Measurements from ENCODE around the gene PALM2AKAP2. TPM values are rescaled to one million over a fixed set of nuclear protein-coding genes. Genes with fewer than 3 reads are reported as not detected.

PALM2AKAP2 gene
- total RNA-seq = 10.1 and 19.3 TPM in 2 replicates

DNA sequence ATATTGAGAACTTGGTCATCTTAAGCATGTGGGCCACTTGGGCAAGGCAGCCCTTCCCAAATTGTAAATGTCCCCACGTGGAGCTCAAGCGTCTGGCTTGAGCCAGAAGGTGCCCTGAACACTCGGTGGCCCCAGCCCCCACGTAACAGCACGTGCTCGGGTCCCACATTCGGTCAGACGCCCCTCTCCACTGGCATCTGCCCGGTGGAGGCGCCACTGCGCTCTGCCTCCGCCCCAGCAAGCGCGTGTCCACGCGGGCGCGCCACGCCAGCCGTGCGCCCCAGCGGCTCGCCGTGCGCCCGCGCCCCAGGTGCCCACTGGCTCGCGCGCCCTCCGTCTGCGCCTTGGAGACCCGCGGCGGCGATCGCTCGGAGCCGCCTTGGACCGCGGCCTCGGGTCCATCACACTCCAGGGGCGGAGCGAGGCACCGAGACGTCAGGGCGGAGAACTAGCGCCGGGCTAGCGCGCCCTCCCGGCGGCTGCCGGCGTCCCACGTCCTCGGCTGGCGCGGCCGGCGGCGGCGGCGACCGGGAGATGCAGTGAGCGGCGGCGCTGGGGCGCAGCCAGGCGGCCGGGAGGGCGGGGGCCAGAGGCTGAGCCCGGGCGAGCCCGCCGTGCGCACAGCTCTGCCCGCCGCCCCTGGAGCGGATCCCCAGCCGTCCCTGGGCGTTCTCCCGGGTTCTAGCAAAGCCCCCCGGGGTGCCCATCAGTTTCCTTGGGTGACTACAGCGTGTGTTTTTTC is at the start of gene PALM2AKAP2:
Gene PALM2AKAP2 (plus strand): TSS at position 488 of the 742 bp plus-strand sequence. CDS start 291 bp downstream, outside the sequence.
- no peak for DNase-seq (ENCODE audit: low read depth)
- Histone ChIP-seq H3K4me3 (ENCODE audit: low read depth, low read length) (peak within 1 kb of the TSS; percentile 77), H3K27me3 (ENCODE audit: control insufficient read depth, insufficient read depth, low read length) (no peaks in the 10 kb centered on the region), H3K36me3 (ENCODE audit: control insufficient read depth, insufficient read depth, low read length) (no peaks in the 10 kb centered on the region)
- TF ChIP-seq, protein P1, sequence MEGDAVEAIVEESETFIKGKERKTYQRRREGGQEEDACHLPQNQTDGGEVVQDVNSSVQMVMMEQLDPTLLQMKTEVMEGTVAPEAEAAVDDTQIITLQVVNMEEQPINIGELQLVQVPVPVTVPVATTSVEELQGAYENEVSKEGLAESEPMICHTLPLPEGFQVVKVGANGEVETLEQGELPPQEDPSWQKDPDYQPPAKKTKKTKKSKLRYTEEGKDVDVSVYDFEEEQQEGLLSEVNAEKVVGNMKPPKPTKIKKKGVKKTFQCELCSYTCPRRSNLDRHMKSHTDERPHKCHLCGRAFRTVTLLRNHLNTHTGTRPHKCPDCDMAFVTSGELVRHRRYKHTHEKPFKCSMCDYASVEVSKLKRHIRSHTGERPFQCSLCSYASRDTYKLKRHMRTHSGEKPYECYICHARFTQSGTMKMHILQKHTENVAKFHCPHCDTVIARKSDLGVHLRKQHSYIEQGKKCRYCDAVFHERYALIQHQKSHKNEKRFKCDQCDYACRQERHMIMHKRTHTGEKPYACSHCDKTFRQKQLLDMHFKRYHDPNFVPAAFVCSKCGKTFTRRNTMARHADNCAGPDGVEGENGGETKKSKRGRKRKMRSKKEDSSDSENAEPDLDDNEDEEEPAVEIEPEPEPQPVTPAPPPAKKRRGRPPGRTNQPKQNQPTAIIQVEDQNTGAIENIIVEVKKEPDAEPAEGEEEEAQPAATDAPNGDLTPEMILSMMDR (IDR thresholded peaks at IDR 0.05; ENCODE audit: insufficient read depth, low read length, poor library complexity, severe bottlenecking) = peak; percentile 37

- no peaks in the 10 kb centered on the region for H3K36me3 ChIP-seq (ENCODE audit: control insufficient read depth, insufficient read depth, low read length)
- TF ChIP-seq, protein P1 (IDR thresholded peaks at IDR 0.05; ENCODE audit: insufficient read depth, low read length, poor library complexity, severe bottlenecking) = no peak
- DNase-seq (ENCODE audit: low read depth) = no peak
- no peak overlapping the region for H3K4me3 ChIP-seq (ENCODE audit: low read depth, low read length)
- H3K27me3 ChIP-seq (ENCODE audit: control insufficient read depth, insufficient read depth, low read length) = no peaks in the 10 kb centered on the region
Measured at GRCh38 chr9:109730228-109730627, 49.8 kb upstream of the PALM2AKAP2 start.

- TF ChIP-seq, protein P1 (IDR thresholded peaks at IDR 0.05; ENCODE audit: insufficient read depth, low read length, poor library complexity, severe bottlenecking) = no peak
- H3K27me3 ChIP-seq (ENCODE audit: control insufficient read depth, insufficient read depth, low read length) = no peaks in the 10 kb centered on the region
- no peak overlapping the region for H3K4me3 ChIP-seq (ENCODE audit: low read depth, low read length)
- peak; percentile 19 for DNase-seq (ENCODE audit: low read depth)
- H3K36me3 ChIP-seq (ENCODE audit: control insufficient read depth, insufficient read depth, low read length) = no peaks in the 10 kb centered on the region
Measured at GRCh38 chr9:109733690-109734089, 46.3 kb upstream of the PALM2AKAP2 start.

DNA sequence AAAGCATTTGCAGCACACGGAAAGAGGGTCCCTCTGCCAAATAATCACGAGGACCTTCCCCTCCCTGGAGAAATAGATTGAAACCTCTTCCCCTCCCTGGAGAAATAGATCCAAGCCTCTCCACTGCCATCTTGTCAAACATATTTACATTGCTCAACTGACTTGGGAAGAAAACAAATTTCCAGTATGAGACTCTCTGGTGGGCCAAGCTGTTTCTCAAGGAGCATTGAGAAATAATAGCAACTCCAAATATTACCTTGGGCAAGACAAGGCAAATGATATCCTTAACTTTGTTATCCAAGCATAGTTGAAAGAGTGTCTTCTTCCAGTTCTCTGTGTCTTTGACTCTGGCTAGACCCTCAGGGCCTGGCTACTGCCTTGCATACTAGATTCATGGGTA is 45.2 kb upstream of the PALM2AKAP2 start:
- no peak for DNase-seq (ENCODE audit: low read depth)
- Histone ChIP-seq H3K4me3 (ENCODE audit: low read depth, low read length) (no peak overlapping the region), H3K27me3 (ENCODE audit: control insufficient read depth, insufficient read depth, low read length) (no peaks in the 10 kb centered on the region), H3K36me3 (ENCODE audit: control insufficient read depth, insufficient read depth, low read length) (no peaks in the 10 kb centered on the region)
- TF ChIP-seq, protein P1 (IDR thresholded peaks at IDR 0.05; ENCODE audit: insufficient read depth, low read length, poor library complexity, severe bottlenecking) = no peak

- Histone ChIP-seq H3K27me3 (ENCODE audit: control insufficient read depth, insufficient read depth, low read length) (no peaks in the 10 kb centered on the region), H3K36me3 (ENCODE audit: control insufficient read depth, insufficient read depth, low read length) (no peaks in the 10 kb centered on the region), H3K4me3 (ENCODE audit: low read depth, low read length) (no peak overlapping the region)
- TF ChIP-seq, protein P1 (IDR thresholded peaks at IDR 0.05; ENCODE audit: insufficient read depth, low read length, poor library complexity, severe bottlenecking) = no peak
- no peak for DNase-seq (ENCODE audit: low read depth)
Measured at GRCh38 chr9:109735801-109736200, 44.2 kb upstream of the PALM2AKAP2 start.

DNA sequence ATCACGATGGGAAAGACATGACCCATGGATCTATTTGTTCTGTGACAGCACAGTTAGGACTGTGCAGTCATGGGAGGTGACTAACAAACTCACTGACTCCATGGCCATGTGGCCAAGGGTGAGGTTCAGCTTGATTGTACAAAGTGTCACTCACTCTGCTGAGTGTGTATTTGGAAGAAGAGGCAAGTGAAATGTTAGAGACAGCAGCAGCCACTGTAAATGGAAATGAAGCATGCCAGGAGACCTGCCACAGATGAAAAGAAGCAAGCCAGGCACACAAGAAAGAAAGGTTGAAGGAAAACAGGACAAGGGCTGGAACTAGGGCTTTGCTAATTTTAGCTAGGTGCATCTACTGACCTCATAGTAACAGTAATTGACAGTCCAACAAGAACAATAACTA is 42.7 kb upstream of the PALM2AKAP2 start:
- no peak overlapping the region for H3K4me3 ChIP-seq (ENCODE audit: low read depth, low read length)
- TF ChIP-seq, protein P1 (IDR thresholded peaks at IDR 0.05; ENCODE audit: insufficient read depth, low read length, poor library complexity, severe bottlenecking) = no peak
- no peak for DNase-seq (ENCODE audit: low read depth)
- H3K27me3 ChIP-seq (ENCODE audit: control insufficient read depth, insufficient read depth, low read length) = no peaks in the 10 kb centered on the region
- H3K36me3 ChIP-seq (ENCODE audit: control insufficient read depth, insufficient read depth, low read length) = no peaks in the 10 kb centered on the region
